Endothelial cell of umbilical vein (primary cell): ENCODE measurements around the gene FAM83E. TPM values are rescaled to one million over a fixed set of nuclear protein-coding genes. Genes with fewer than 3 reads are reported as not detected.

Experiments used
- BruUV-seq: library from RNA; stranded (reverse); fragments of 400-500 nt; replicated peaks from 2 replicates; lab custom pipeline; 2021; lab: Mats Ljungman, UMichigan
- CTCF ChIA-PET: fragments of 300-600, 350-600 bp; sonication (Branson Sonifier 250); formaldehyde crosslinking; loops from one replicate; lab custom pipeline; 2021; ENCODE audit warnings: antibody characterized with exemption, inconsistent platforms; lab: Charles Lee
- POLR2A ChIA-PET: fragments of 300-600, 350-600 bp; sonication (Branson Sonifier 250); formaldehyde crosslinking; loops from one replicate; lab custom pipeline; 2021; ENCODE audit warnings: antibody characterized with exemption, inconsistent platforms; lab: Charles Lee
- DNase-seq: peaks from one replicate; pipeline ENCODE4 v3.0.0-alpha.2; 2011; ENCODE audit warnings: low read depth, low spot score
- FAIRE-seq: peaks from 2 replicates; lab custom pipeline; 2011; peaks lifted over from hg19 to GRCh38; lab: Jason Lieb, UNC
- H2AFZ ChIP-seq: 2 replicates; pipeline ENCODE4 v1.6.0; 2012; ENCODE audit warnings: low read depth, low read length, control low read depth, inconsistent platforms
- H3K27ac ChIP-seq: 2 replicates; pipeline ENCODE4 v1.5.1; 2011; ENCODE audit warnings: low read depth, mild to moderate bottlenecking, control low read depth, low read length, moderate library complexity; ENCODE audit not compliant: insufficient read depth
- H3K27me3 ChIP-seq, 2 experiments: 2 replicates each; pipeline versions ENCODE4 v1.6.0 to v1.6.1; 2011; ENCODE audit warnings: low read length in 2 of 2, mixed read lengths in 1 of 2; ENCODE audit not compliant: control insufficient read depth in 2 of 2, insufficient read depth in 2 of 2
- H3K36me3 ChIP-seq, 2 experiments: 2 replicates in 1 of 2; 3 replicates in 1 of 2; pipeline ENCODE4 v1.5.1; 2011; ENCODE audit warnings: low read length in 2 of 2, mild to moderate bottlenecking in 1 of 2, moderate library complexity in 1 of 2; ENCODE audit not compliant: control insufficient read depth in 2 of 2, insufficient read depth in 2 of 2; ENCODE audit errors: extremely low read depth in 1 of 2
- H3K4me1 ChIP-seq: 3 replicates; pipeline ENCODE4 v1.5.1; 2011; ENCODE audit warnings: mild to moderate bottlenecking, low read length; ENCODE audit not compliant: control insufficient read depth, insufficient read depth; ENCODE audit errors: extremely low read depth
- H3K4me2 ChIP-seq: 2 replicates; pipeline ENCODE4 v1.6.1; 2011; ENCODE audit warnings: low read length, control low read depth, mixed read lengths; ENCODE audit not compliant: insufficient read depth
- H3K4me3 ChIP-seq, 3 experiments: fragments of 200-600 bp in 1 of 3; sonication (generic), shearing (Covaris generic) in 1 of 3; replicated peaks in 1 of 3; 2 replicates each; pipeline ENCODE4 v1.5.1; 2011 to 2016; ENCODE audit warnings: control low read depth in 3 of 3, low read length in 3 of 3, mild to moderate bottlenecking in 2 of 3, inconsistent platforms in 1 of 3, low read depth in 1 of 3, moderate library complexity in 1 of 3; ENCODE audit not compliant: insufficient read depth in 1 of 3
- H3K79me2 ChIP-seq: 2 replicates; pipeline ENCODE4 v1.6.0; 2012; ENCODE audit warnings: low read length, inconsistent platforms; ENCODE audit not compliant: control insufficient read depth, insufficient read depth
- H3K9ac ChIP-seq: replicated peaks from 2 replicates; pipeline ENCODE3; 2011; ENCODE audit warnings: low read length, control low read depth; ENCODE audit not compliant: insufficient read depth; ENCODE audit errors: extremely low read depth
- H3K9me1 ChIP-seq: replicated peaks from 3 replicates; pipeline ENCODE4 v1.6.0; 2011; ENCODE audit warnings: mild to moderate bottlenecking, low read length; ENCODE audit not compliant: control insufficient read depth, insufficient read depth; ENCODE audit errors: extremely low read depth
- H3K9me3 ChIP-seq: replicated peaks from 2 replicates; pipeline ENCODE4 v1.5.1; 2012; ENCODE audit warnings: low read length, inconsistent platforms; ENCODE audit not compliant: control insufficient read depth, insufficient read depth
- H4K20me1 ChIP-seq: replicated peaks from 2 replicates; pipeline ENCODE3; 2011; ENCODE audit warnings: mild to moderate bottlenecking, low read length; ENCODE audit not compliant: control insufficient read depth, insufficient read depth; ENCODE audit errors: extremely low read depth
- CTCF ChIP-seq, 2 donors: IDR thresholded peaks; 1 replicate in 1 of 2; 2 replicates in 1 of 2; pipeline ENCODE4 v1.5.1; 2011; ENCODE audit warnings: low read length in 2 of 2, mild to moderate bottlenecking in 2 of 2, moderate library complexity in 2 of 2, control low read depth in 1 of 2, inconsistent platforms in 1 of 2, low read depth in 1 of 2; ENCODE audit not compliant: insufficient read depth in 1 of 2; ENCODE audit errors: extremely low read depth in 1 of 2
- EZH2 ChIP-seq: IDR thresholded peaks from 2 replicates; pipeline ENCODE4 v1.6.1; 2012; ENCODE audit warnings: borderline replicate concordance, low read depth, mild to moderate bottlenecking, moderate library complexity, low read length, inconsistent platforms; ENCODE audit not compliant: severe bottlenecking
- FOS ChIP-seq: IDR thresholded peaks from 2 replicates; pipeline ENCODE4 v1.6.1; 2011; ENCODE audit warnings: mild to moderate bottlenecking, low read length, moderate library complexity, borderline replicate concordance; ENCODE audit not compliant: insufficient read depth
- GATA2 ChIP-seq: IDR thresholded peaks from 2 replicates; pipeline ENCODE4 v1.7.0; 2011; ENCODE audit warnings: low read depth, mild to moderate bottlenecking, moderate library complexity, mixed read lengths, low read length; ENCODE audit not compliant: insufficient read length, insufficient read depth
- JUN ChIP-seq: IDR thresholded peaks from 2 replicates; pipeline ENCODE4 v1.6.1; 2011; ENCODE audit warnings: borderline replicate concordance, low read depth; ENCODE audit not compliant: insufficient read length, insufficient read depth
- MAX ChIP-seq: IDR thresholded peaks from 2 replicates; pipeline ENCODE4 v1.6.1; 2011; ENCODE audit not compliant: insufficient read depth, insufficient read length
- MYC ChIP-seq: IDR thresholded peaks from one replicate; pipeline ENCODE4 v1.6.1; 2011; ENCODE audit warnings: mild to moderate bottlenecking, low read depth, low read length
- POLR2A ChIP-seq: IDR thresholded peaks from 2 replicates; pipeline ENCODE4 v1.6.1; 2012; ENCODE audit warnings: low read depth, mild to moderate bottlenecking, control low read depth, low read length
- POLR2AphosphoS5 ChIP-seq: IDR thresholded peaks from 2 replicates; pipeline ENCODE4 v1.6.1; 2012; ENCODE audit warnings: low read depth, mild to moderate bottlenecking, control low read depth, low read length, moderate library complexity; ENCODE audit not compliant: insufficient read depth
- dilution Hi-C: fragments of 300-500 bp; cut with MboI; formaldehyde crosslinking; loops from one replicate; pipeline ENCODE4 v1.15.0; 2019; ENCODE audit warnings: low sequenced_read_pairs; ENCODE audit not compliant: extremely low pct_ligation_motif_present
- intact Hi-C: fragments of 100-400 bp; cut with micrococcal nuclease; formaldehyde crosslinking; loops from one replicate; pipeline ENCODE4 v1.10.0; 2022
- polyA plus RNA-seq, 4 experiments: library from polyadenylated mRNA; depleted of rRNA in 3 of 4; stranded (reverse) in 3 of 4; unstranded in 1 of 4; fragments of >200 nt; gene quantifications; 2 replicates each; pipeline versions ENCODE4 v1.2.1 to v1.2.3, GENCODE V29; 2011 to 2012; ENCODE audit warnings: missing spikeins in 1 of 4
- total RNA-seq: library from RNA; stranded (reverse); gene quantifications from 2 replicates; pipeline ENCODE4 v1.2.3, GENCODE V29; 2021

The FAM83E gene
- total and polyA plus RNA-seq, 2 donors (not counting 3 experiments of a cell fraction or from before 2014, with no cell fraction given): 0.04 to 1.7 TPM

DNA sequence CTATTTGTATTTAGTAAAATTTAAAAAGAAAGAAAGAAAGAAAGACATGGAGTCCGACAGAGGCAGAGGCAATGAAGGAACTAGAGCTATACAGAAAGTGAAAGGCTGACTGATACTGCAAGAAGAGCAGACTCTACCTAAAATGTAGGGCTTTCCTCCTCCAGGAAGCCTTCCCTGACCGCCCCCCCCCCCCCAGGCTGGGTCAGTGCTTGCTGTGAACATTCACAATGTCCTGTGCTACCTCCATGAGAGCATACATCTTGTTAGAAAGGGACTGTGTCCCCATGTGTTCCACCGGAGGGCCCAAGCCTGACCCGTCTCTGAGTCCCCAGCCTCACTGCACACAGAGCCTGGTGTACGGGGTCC, 36.8 kb upstream of the FAM83E start:
- no TSS peak for BruUV-seq
- Histone ChIP-seq H2AFZ (no peak overlapping the region), H4K20me1 (no peaks in the 10 kb centered on the region), H3K9ac (no peak overlapping the region), H3K4me2 (no peak overlapping the region), H3K79me2 (no peaks in the 10 kb centered on the region), H3K27me3 (no peaks in the 10 kb centered on the region), H3K4me3 (no peak overlapping the region), H3K27ac (no peak overlapping the region), H3K36me3 (no peaks in the 10 kb centered on the region), H3K9me1 (no peaks in the 10 kb centered on the region), H3K4me1 (peaks cover 5% of the 10 kb centered on the region), H3K9me3 (no peaks in the 10 kb centered on the region)
- ChIA-PET CTCF (no interaction called here), POLR2A (no interaction called here)
- DNase-seq (no peak), FAIRE-seq (no peak)
- intact Hi-C loops: no loop called here
- dilution Hi-C loops: no loop called here
- TF ChIP-seq FOS (no peak), MAX (no peak), POLR2AphosphoS5 (no peak), POLR2A (no peak), CTCF (IDR thresholded peaks at IDR 0.05; ENCODE audit: extremely low read depth in 1 of 2, insufficient read depth in 1 of 2, low read depth in 1 of 2, low read length in 2 of 2) (no peak), EZH2 (no peak), JUN (no peak), MYC (no peak), GATA2 (no peak)
